ENCODE measurements around the gene TSEN15. TPM values are rescaled to one million over a fixed set of nuclear protein-coding genes. Genes with fewer than 3 reads are reported as not detected.

The TSEN15 gene
- total and polyA plus RNA-seq, 9 of the 15 experiments (the other 6 are each of a cell fraction or from before 2014, with no cell fraction given) = 25.6 to 121 (median 91.3) TPM

DNA sequence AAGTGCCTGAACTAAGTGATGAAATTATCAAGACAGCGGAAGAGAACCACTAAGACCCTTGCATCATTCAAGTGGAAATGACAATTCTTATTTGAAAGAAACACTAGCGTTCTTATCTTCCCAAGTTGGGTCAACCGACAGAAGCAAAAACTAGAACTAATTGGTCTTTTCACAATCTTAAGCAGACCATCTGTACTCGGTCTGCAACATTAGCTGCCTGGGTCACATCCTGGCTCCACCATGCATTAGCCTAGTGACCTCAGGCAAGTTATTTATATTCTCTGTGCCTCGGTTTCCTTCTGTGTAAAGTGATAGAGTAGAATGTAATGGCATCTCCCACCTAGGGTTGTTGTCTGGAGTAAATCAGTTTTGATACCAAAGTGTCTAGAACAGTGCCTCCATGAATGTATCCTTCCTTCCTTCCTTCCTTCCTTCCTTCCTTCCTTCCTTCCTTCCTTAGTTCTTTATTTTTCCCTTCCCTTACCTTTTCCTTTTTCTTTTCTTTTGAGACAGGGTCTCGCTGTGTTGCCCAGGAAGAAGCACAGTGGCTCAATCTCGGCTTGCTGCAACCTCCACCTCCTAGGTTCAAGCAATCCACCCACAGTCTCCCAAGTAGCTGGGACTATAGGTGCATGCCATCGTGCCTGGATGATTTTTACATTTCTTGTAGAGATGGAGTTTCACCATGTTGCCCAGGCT, 20.0 kb upstream of the TSEN15 start (continued):
- TF ChIP-seq MLLT1 (IDR thresholded peaks at IDR 0.05) = peak; percentile 78 to 79; a peak in 1 of 4 replicates
- no peak for TF ChIP-seq HNRNPL (IDR thresholded peaks at IDR 0.05; ENCODE audit: low read depth, low read length)
- peak; percentile 25 for TF ChIP-seq ZNF589 (CRISPR knock-in tag; IDR thresholded peaks at IDR 0.05; ENCODE audit: low read depth)
- TF ChIP-seq SMAD1 (IDR thresholded peaks at IDR 0.05; ENCODE audit: low read depth, low read length, partially characterized antibody) = no peak
- TF ChIP-seq ARID3B (CRISPR knock-in tag; IDR thresholded peaks at IDR 0.05; ENCODE audit: borderline replicate concordance) = no peak
- peak; percentile 82 for TF ChIP-seq ZBTB2 (IDR thresholded peaks at IDR 0.05)
- no peak for TF ChIP-seq MCM3 (IDR thresholded peaks at IDR 0.05)
- TF ChIP-seq FIP1L1 (IDR thresholded peaks at IDR 0.05; ENCODE audit: low read depth, low read length, poor library complexity, severe bottlenecking) = no peak
- TF ChIP-seq, protein P1, sequence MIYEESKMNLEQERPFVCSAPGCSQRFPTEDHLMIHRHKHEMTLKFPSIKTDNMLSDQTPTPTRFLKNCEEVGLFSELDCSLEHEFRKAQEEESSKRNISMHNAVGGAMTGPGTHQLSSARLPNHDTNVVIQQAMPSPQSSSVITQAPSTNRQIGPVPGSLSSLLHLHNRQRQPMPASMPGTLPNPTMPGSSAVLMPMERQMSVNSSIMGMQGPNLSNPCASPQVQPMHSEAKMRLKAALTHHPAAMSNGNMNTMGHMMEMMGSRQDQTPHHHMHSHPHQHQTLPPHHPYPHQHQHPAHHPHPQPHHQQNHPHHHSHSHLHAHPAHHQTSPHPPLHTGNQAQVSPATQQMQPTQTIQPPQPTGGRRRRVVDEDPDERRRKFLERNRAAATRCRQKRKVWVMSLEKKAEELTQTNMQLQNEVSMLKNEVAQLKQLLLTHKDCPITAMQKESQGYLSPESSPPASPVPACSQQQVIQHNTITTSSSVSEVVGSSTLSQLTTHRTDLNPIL (CRISPR knock-in tag; IDR thresholded peaks at IDR 0.05) = no peak
- TF ChIP-seq EP300 (IDR thresholded peaks at IDR 0.05; ENCODE audit: low read length) = peak; percentile 100
- TF ChIP-seq ZNF778 (CRISPR knock-in tag; IDR thresholded peaks at IDR 0.05) = no peak
- no peak for TF ChIP-seq ZNF699 (CRISPR knock-in tag; IDR thresholded peaks at IDR 0.05; ENCODE audit: insufficient replicate concordance)
- peak; percentile 94 for TF ChIP-seq KLF16 (IDR thresholded peaks at IDR 0.05)
- TF ChIP-seq, protein P2, sequence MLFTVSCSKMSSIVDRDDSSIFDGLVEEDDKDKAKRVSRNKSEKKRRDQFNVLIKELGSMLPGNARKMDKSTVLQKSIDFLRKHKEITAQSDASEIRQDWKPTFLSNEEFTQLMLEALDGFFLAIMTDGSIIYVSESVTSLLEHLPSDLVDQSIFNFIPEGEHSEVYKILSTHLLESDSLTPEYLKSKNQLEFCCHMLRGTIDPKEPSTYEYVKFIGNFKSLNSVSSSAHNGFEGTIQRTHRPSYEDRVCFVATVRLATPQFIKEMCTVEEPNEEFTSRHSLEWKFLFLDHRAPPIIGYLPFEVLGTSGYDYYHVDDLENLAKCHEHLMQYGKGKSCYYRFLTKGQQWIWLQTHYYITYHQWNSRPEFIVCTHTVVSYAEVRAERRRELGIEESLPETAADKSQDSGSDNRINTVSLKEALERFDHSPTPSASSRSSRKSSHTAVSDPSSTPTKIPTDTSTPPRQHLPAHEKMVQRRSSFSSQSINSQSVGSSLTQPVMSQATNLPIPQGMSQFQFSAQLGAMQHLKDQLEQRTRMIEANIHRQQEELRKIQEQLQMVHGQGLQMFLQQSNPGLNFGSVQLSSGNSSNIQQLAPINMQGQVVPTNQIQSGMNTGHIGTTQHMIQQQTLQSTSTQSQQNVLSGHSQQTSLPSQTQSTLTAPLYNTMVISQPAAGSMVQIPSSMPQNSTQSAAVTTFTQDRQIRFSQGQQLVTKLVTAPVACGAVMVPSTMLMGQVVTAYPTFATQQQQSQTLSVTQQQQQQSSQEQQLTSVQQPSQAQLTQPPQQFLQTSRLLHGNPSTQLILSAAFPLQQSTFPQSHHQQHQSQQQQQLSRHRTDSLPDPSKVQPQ (CRISPR knock-in tag; IDR thresholded peaks at IDR 0.05; ENCODE audit: borderline replicate concordance) = no peak
- peak; percentile 65; the same call in 1 of the 2 replicates for TF ChIP-seq MYC (IDR thresholded peaks at IDR 0.05; ENCODE audit: low read depth, low read length)
- TF ChIP-seq MYC (CRISPR knock-in tag; IDR thresholded peaks at IDR 0.05; ENCODE audit: borderline replicate concordance, low read depth) = no peak
- TF ChIP-seq IRF2 (CRISPR knock-in tag; IDR thresholded peaks at IDR 0.05) = no peak
- TF ChIP-seq ZNF764 (CRISPR knock-in tag; IDR thresholded peaks at IDR 0.05; ENCODE audit: low read depth) = no peak
- no peak for TF ChIP-seq ZNF347 (CRISPR knock-in tag; IDR thresholded peaks at IDR 0.05; ENCODE audit: low read depth)

All from K562 (cell line).